Stimulated activated CD4-positive, alpha-beta T cell treated with anti-CD3 and anti-CD28 coated beads, Interleukin-4, amount 100 ng/mL, for 48 hours (primary cell): ENCODE measurements around the gene RELL1.
"Not testable (repeated sequence)": the region's sequence is repeated elsewhere in the genome, so short reads cannot be mapped to it uniquely, and the experiment has no call there.

Source experiments
- DNase-seq, 2 donors: peaks; one replicate each; pipeline ENCODE4 v3.0.0-alpha.2; 2020; ENCODE audit warnings: low read depth in 2 of 2

The RELL1 gene

GRCh38 chr4:37693030-37693429 is 6.9 kb upstream of the RELL1 start:
- no peak for DNase-seq

DNA sequence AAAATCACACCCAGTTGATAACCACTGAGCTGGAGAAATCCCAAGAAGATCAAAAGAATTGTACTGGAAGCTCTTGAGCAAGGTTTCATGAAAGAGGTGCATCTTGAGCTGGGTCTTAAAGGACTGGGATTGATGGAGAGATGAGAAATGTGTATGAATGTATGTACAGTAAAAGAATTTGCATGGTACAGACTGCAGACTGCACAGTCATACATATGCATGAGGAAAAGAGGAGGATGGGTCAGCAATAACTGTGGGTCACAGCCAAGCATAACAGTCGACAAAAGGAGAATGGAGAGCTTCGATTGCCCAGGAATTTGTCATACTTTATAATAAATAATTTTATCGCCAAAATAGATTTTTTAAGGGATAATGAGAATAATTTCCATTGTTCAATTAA is 4.8 kb upstream of the RELL1 start:
- no peak for DNase-seq

DNA sequence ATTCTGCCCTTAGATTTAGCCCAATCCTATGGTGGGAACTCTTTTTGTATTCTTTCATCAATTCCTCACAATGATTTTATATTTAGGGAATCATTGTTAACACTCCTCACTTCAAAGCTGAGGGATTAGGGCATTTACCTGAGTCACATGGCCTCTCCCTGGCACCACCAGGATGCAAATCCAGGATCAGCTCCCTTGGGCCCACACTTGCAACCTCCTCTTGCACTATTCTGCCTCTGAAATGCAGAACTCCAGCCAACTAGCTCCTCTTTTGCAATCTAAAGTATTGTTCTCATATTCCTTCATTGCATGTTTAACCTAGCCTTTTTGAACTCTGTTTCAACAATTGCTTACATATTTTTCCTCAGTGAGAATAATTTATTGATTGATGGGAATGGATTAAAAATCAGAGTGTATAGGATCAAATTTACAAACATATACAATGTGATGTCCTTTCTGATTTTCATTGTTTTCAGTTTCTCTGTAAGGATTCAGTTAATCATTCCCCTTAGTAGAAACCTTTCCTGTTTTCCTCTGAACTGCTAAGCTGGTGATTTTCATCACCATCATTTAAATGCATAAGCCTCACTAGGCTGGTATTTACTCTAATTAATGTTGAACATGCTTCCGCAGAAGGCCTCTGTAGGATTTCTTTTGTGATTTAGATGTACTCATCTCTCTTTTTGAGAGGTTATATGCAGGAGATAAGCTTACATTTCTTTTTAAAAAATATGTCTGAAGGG is 3.3 kb upstream of the RELL1 start:
- no peak for DNase-seq

DNA sequence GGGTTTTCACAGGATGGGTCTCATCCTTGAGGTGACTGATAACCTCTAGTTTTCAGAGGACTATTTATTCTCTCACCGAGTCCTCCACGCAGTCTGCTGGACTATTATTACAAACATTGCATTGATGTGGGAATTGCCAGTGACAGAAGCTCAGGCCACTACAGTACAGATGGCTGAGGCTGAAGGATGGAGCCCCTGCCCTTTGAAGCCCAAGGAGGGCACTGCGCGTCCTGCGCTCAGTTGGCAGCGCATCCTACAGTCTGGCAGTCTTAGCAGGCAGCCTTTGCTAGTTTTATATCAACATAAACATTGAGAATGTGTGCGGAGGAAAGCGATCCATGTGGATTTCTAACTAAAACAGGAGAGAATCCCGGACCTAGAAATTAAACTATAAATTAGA is 1.5 kb upstream of the RELL1 start:
- no peak for DNase-seq

DNA sequence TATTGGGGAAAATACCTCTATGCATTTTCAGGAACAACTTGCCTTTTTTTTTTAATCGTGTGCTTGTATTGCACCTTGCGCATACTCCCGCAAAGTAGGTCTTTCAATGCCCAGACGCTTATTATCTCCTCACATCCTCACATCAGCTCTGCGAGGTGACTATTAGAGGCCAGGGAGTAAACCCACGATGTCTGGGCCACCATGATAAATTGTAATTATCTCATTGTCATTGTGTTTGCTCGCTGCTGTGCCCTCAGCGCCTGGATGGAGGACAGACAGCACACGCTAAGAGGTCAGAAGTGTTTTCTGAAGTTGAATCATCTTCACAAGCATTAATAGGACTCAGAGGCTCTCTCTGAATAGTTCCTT is 1.0 kb upstream of the RELL1 start:
- DNase-seq = no peak

DNA sequence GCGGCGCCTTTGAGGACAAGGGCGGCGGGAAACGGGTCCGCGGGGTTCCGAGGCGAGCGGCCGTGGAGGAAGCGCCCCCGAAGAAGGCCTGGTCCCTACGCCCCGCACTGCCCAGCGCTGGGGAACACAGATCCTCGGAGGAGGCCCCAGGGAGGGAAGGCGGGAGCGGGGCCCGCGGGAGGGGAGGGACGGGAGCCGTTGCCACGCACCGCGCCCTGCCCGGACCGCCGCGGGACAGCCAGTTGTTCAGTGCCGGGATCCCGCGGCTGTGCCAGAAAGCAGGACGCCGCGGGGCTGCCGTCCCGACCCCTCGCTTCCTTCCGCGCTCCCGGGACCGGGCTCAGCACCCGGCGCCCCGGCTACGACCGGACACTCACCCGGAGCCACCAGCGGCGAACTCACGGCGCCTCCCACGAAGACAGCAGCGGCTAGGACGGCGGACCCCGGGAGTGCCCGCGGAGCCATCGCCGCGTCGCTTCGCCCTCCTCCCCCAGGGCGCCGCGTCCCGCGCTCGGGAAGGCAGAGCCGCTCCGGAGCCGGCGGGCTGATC is 278 bp downstream of the RELL1 start:
- peak; percentile 29 to 30 for DNase-seq

- no peak for DNase-seq
Observed at GRCh38 chr4:37685161-37685822, 884 bp downstream of the RELL1 start.

GRCh38 chr4:37684154-37684553 is 2.0 kb downstream of the RELL1 start:
- no peak for DNase-seq

- no peak for DNase-seq
Observed at GRCh38 chr4:37682701-37683401, 3.3 kb downstream of the RELL1 start.

DNA sequence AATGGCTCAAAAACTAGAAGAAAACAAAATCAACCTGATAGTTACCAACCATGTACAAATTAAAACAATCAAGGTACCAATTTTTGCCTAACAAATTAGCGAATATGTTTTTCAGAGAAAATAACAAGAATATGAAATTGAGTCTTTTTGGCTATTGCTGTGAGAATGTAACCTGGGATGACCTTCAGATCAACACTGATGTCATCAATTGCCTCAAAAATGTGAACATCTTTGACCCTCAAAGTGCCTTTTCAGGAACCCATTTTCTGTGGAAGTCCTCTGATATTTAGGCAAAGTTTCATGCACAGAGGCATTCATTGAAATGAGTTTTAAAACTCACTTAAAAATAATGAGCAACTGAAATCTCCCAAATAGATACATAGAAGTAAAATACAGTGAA is 6.1 kb downstream of the RELL1 start:
- DNase-seq = no peak

DNA sequence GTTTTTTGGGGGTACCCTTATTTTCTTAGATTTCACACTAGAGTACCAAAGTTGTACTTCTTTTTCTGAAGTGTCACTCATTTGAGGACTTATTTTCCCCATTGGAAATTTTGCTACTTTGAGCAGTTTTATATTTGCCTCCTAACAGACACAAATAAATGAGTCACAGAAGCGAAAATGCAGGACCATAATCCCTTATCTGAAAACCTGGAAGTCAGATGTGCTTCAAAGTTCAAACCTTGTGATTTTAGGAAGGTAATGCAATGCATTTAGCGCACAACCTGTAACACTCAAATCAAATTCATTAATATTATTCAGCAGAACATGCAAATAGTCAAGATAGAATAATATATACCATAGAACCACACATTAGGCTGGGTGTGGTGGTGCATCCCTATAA is 6.9 kb downstream of the RELL1 start:
- no peak for DNase-seq

DNA sequence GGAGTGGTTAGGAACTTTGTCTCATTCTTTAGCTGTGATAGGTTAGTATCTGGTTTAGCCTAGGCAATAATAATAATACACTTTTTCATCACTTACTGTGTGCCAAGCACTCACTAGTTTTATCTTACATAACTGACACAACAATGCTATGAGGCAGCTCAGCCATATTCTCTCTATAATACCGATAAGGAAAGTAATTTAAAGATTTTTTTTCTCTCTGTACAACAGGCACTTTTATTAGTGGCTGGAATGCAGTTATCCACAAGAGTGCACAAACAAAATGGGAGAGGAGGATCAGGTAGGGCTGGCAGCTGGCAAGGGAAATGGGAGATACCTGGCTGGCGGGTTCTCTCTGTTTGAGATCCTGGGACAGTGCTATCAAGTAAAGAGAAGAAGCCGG is 7.6 kb downstream of the RELL1 start:
- DNase-seq = no peak

DNA sequence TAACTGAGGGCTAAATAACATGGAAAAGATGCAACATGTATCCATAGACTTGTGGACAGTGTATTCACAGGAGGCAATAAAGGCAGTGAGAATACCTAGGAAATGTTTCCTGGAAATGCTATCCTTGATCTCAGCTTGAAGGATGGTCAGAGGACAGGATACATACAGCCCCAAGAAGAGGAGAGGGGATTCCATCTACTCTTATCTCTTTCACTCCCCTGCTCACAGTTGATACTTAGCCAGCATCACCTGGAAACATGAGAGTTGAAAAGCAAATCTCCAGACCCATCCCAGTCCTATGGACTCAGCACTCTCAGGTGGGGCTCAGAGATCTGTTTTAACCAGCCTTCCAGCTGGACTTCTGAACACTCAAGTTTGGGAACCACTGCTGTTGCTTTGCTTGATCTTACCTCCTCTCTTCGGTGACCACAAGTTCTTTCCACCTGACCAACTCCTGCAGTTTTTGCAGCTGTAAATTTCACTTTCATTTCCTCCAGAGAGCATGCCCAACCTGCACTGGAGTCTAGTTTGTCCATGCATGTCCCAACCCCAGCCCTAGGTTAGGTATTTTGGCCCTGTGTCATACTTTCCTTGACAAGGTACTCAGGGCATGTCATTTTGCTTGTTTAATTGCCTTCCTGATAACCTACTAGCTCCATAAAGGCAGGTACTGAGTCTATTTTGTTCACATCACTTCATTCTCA is 10.4 kb downstream of the RELL1 start:
- DNase-seq = no peak

DNA sequence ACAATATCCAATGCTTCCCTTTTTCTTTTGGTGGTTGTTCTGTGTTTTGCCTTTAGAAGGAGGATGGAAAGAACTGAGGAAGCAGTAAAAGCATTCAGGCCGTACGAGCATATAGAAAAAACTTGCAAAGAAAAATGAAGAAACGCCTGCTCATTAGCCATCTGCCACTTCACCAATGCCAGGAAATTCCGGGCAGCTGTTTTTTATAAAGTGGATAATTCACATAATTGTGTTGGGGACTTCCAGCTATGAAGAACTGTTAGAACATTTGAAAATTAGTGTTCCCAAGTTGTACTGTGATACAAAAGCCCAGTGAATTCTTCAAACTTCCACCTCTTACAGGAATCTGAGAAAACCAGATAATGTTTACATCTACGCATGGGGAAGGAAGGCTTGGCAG is 11.7 kb downstream of the RELL1 start:
- DNase-seq = no peak

GRCh38 chr4:37673538-37674192 is 12.5 kb downstream of the RELL1 start:
- no peak for DNase-seq

GRCh38 chr4:37671072-37671471 is 15.1 kb downstream of the RELL1 start:
- DNase-seq = no peak

DNA sequence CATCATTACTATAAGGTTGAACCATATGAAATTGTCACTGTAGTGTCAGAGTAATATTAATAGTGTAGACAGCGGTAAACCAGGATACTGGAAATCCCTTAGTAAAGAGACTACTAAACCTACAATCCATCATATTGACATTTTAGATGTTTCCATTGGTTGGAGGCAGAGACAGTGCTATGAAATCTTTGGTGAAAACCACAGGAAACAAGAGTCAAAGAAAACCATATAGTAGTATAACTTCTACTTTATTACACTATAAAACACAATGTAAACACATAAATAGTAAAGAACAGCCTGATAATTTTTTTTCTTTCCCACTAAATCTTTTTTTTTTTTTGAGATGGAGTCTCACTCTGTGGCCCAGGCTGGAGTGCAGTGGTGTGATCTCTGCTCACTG is 15.9 kb downstream of the RELL1 start:
- no peak for DNase-seq

- not testable (repeated sequence) for DNase-seq
Observed at GRCh38 chr4:37669124-37669523, 17.1 kb downstream of the RELL1 start.

DNA sequence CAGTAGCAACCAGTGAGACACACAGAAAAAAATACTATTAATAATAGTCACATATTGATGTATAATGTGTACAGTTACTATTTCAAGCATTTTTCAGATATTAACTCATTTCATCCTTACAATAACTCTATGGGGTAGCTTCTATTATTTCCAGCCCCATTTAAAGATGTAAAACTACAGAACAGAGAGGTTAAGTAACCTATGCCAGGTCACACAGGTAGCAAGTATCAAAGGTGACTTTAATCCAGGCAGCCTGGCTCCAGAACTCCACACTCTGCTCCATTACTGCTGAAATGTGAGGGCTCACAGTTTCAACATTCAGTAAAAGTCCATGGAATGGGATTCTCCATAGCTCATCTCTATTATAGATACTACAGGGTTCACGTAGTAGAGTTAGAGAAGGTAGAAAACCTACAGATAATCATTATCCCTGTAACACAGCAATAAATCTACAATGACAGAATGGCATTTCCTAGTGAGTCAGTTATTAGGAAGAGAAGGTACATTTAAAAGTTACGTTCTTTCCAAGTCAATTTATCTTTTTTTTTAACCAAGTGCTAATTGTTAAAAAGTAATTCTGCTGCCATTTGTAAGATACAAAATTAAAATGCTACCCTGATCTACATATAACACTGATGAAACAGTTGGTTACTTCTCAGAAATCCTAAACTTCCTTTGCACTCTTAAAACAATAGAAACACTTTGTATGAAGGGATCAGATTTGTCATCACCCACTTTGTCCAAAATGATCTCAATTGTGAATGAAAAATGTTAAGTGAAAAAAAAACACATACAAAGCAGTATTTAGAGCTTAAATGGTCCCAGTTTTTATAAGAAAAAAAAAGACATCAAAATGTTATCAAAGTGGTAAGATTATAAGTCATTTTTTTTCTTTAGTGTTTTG is 18.7 kb downstream of the RELL1 start:
- DNase-seq = no peak

DNA sequence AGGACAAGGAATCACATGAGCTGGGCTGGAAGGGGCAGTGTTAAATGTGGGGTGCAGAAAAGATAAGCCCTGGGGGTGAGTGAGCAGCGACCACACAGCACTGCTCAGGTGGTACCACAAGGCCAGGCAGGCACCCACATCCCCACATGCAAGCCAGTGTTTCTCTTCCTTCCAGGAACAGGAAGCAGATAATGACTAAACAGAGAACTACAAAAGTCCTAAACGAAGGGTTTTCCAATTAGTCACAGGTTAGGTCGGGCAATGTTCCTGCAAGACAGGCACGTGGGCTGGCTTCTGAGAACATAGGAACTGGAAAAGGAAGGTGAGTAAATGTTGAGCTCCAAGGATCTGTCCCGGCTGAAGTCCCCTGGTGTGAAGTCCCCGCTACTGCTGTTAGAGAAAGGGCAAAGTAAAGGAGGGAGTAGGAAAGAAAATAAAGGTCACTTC is 19.5 kb downstream of the RELL1 start:
- DNase-seq = peak in 1 of 2 donors; percentile 16
